SK-N-MC (cell line): ENCODE data around the gene CDH12.

Source experiments
- EZH2 ChIP-seq: fragments of 200-600 bp; sonication (generic); IDR thresholded peaks from one replicate; pipeline ENCODE4 v1.6.1; 2017; ENCODE audit warnings: antibody characterized with exemption
- POLR2AphosphoS5 ChIP-seq: IDR thresholded peaks from 2 replicates; pipeline ENCODE4 v1.6.1; 2012; ENCODE audit warnings: mild to moderate bottlenecking, low read depth, low read length, borderline replicate concordance

DNA sequence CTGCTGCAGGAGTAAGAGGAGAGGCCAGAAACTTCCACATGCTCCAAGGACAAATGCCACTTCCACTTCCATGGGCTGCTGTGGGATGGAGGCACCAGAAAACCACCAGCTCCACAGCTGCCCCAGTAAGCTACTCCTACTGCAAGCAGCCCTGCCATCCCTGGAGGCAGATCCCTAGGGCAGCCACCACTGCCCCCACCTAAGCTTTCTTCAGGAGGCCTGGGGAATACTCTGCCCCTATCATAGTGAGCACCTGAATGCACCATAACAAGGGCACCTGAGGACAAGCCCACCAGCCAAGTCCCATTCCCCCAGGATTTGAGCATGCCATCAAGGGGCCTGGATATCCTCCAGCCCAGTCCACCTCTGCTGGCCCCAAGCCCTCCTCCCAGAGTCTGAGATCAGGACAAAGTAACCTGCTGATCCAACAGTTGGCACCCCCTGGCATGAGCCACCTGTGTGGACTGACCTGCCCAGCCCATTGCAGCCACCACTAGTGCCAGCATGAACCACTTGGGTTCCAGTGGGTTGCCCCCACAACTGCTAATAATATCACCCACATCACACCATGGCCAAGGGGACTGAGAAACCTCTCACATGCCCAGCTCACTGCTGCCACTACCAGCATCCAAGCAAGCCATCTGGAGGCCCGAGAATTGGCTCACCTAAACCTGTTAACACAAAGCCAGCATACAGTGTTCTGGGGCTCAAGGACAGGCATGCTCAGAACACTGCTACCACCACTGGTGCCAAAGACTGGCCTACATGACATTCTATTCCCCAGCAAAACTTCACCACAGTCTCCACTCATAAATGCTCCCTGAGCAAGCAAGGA is 480.1 kb downstream of the CDH12 start:
- TF ChIP-seq POLR2AphosphoS5 (no peak), EZH2 (no peak)
